Stimulated activated CD4-positive, alpha-beta T cell treated with anti-CD3 and anti-CD28 coated beads, TNF-alpha, amount 100 ng/mL, for 4 hours (primary cell): ENCODE data around the gene TMEM131.
"Not testable (repeated sequence)": the region's sequence is repeated elsewhere in the genome, so short reads cannot be mapped to it uniquely, and the experiment has no call there.

Experiments used
- DNase-seq, 3 experiments: peaks; one replicate each; pipeline ENCODE4 v3.0.0-alpha.2; 2020; ENCODE audit warnings: low read depth in 3 of 3

The TMEM131 gene

GRCh38 chr2:97724073-97724410, 271.7 kb downstream of the TMEM131 start:
- DNase-seq, result no peak

- no peak for DNase-seq
Observed at GRCh38 chr2:97723156-97724072, 272.3 kb downstream of the TMEM131 start.

- DNase-seq, result no peak
Observed at GRCh38 chr2:97722227-97722626, 273.5 kb downstream of the TMEM131 start.

DNA sequence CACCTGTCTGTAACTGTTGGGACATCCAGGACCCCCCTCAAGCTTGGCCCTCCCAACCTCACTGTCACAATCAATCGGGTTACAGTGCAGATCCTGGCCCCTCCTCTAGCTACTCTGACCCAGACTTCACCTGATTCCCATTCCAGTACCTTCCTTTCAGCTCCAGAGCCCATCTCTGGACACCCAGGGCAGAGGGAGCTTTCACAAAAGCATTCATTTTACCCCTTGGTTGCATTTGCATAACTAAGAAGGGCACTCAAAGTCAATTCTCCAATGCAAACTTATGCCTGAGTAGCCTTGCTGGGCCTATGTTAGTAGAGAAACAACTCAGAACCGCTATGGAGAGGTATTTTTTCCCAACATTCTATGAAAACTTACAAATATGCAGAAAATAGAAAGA, 275.0 kb downstream of the TMEM131 start:
- DNase-seq, result no peak

- no peak for DNase-seq
Observed at GRCh38 chr2:97719362-97720155, 276.2 kb downstream of the TMEM131 start.

GRCh38 chr2:97718942-97719341, 276.8 kb downstream of the TMEM131 start:
- DNase-seq, result no peak

- DNase-seq, result peak; percentile 38 to 55 (median 45)
Observed at GRCh38 chr2:97718051-97718882, 277.5 kb downstream of the TMEM131 start.

GRCh38 chr2:97717613-97717995, 278.1 kb downstream of the TMEM131 start:
- no peak for DNase-seq

DNA sequence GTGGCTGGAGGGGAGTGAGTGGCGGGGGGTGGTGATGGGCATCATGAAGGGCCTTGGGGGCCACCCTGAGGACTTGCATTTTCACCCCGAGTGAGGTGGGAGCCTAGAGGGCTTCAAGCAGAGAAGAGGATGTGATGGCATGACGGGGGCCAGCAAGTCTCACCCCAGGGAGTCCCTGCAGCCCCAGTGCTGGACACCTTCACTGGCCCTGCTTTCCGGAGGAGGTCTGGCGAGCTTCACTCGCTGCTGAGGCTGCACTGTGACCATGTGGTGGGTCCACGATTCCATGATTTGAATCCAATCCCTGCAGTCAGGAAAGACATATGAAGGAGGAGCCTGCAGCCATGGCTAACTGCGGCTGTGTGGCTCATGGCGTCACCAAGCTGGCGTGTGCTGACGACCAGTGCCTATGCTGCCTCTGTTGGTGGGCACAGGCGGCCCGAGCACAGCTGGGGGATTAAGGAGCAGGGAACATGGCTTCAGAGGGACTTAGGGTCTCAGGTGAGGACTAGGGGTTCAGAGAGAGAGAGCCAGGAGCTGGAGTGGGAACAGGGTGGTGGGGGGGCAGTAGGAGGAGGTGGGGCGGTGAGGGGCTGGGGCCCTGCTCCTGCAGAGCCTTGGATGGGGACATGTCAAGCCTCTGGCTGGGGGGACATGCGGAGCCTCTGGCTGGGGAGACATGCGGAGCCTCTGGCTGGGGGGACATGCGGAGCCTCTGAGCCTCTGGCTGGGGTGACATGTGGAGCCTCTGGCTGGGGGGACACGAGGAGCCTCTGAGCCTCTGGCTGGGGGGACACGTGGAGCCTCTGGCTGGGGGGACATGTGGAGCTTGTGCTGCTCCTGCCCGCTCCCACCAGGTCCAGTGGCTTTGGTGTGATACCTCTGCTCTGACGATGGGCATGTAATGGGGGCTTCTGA, 278.8 kb downstream of the TMEM131 start:
- DNase-seq, result no peak

DNA sequence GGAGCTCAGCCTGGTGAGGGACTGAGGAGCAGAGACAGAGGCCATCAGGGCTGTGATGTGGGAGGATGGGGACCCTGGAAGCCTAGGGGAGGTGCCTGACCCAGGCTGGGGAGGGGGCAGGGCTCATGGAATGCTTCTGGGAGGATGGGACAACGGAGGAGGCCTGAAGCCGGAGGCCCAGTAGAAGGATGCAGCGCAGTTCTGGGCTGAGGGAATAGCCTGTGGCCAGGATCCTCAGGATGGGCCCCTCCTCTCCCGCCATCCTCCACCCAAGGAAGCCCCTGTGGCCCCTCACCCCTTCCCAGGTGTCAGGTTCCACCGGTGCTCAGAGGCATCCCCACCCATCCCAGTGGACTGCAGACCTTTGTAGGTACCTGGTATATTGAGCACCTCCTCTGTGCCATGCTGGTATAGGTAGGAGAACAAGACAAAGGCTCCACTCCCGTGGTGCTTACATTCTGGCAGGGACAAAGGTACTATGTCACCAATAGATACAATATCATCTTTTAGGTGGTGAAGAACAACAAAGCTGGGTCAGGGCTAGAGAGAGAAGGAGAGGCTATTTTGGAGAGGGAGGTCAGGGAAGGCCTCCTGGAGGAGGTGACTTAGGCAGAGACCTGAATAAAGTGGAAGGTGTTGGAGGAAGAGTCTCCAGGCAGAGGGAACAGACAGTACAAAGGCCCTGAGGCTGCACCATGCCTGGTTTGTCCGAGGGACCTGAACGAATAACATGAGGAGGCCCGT, 279.6 kb downstream of the TMEM131 start:
- DNase-seq, result no peak

- DNase-seq, result no peak
Observed at GRCh38 chr2:97714950-97715652, 280.6 kb downstream of the TMEM131 start.

- DNase-seq, result no peak
Observed at GRCh38 chr2:97714084-97714949, 281.4 kb downstream of the TMEM131 start.

DNA sequence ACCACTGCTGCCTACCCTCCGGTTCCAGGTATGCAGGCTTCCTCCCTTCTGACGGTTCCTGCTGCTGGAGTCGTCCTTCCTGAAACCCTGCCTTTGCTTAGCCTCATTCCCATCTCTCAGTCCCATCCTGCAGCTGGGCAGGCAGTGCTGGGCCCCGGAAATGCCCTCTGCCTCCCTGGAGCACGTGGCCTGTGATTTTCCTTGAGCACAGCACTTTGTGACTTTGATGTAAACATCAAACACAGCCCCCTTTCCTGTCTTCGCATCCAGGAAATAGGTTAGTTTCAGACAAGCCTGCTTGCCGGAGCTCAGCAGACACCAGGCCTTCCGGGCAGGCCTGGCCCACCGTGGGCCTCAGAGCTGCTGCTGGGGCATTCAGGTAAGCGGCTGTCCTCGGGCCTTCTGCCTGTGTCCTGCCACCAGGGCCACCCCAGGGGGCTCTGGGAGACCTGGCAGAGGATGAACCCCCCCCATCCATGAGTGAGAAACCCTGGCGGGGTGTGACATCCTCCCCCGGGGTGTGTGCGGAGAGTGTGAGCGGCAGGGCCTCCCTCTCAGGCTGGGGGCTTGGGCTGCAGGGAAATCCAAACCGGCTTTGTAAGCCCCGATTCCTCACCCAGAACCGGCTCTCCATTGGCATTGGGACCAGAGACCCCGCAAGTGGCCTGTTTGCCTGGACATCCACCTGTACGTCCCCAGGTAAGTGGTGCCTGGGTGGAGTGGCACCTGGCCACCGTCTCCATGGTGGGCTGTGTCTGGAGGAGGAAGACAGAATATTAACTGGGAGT, 282.3 kb downstream of the TMEM131 start, which contains the start of gene ZAP70:
ZAP70 (plus strand) TSS at position 281 of the 788 bp plus-strand sequence. CDS start 10,461 bp downstream, outside the sequence.
- peak; percentile 33 to 46 (median 43) for DNase-seq

GRCh38 chr2:97712693-97713295, 283.0 kb downstream of the TMEM131 start:
- peak; percentile 35 to 50 (median 39) for DNase-seq

DNA sequence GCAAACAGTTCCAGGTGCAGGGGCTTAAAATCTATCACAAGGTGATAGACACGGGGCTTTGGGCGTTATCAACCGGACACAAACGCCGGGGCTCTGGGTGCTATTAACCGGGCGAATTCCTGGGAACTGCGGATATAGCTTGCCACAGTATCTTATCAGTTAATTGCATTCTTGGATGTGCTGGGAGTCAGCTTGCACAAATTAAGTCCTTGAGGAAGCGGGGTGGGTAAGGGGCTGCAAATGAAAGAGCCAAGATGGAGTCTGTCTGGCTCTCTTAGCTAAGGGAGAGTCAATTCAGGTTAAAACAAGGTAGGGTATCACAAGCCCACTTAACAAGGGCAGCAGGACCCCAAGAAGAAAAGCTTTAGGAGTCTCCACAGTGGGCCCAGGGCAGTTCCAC, 283.6 kb downstream of the TMEM131 start:
- DNase-seq, result not testable (repeated sequence)

DNA sequence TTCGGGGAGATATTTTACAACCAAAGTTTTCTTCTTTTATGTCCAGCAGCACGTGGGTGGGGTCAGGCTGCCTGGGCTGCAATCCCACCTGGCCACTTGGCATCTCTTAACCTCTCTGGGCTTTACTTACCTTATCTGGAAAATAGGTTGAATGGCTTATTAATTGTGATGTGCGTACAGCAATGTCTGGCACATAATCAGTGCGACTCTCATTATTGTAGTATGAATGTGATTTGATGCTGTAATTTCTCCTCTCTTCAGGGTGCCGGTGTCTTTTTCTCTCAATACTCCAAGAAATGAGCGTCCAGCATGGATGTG, 284.4 kb downstream of the TMEM131 start:
- no peak for DNase-seq

GRCh38 chr2:97708608-97709007, 287.1 kb downstream of the TMEM131 start:
- no peak for DNase-seq
